ENCODE data around the gene NDUFS4.

GRCh38 chr5:53582225-53582624 is 21.8 kb downstream of the NDUFS4 start:
- TF ChIP-seq CTCF (IDR thresholded peaks at IDR 0.05; ENCODE audit: insufficient read depth, low read length, poor library complexity, severe bottlenecking) (no peak), EZH2phosphoT487 (conservative IDR thresholded peaks at IDR 0.05; ENCODE audit: low read length) (no peak)
